H9 (cell line): ENCODE data around the gene KRT15. TPM values are rescaled to one million over a fixed set of nuclear protein-coding genes. Genes with fewer than 3 reads are reported as not detected.

Experiments used
- DNase-seq: peaks from one replicate; pipeline ENCODE4 v3.0.0-alpha.2; 2017
- H2AFZ ChIP-seq: one replicate; pipeline ENCODE4 v1.6.1; 2013; ENCODE audit warnings: mild to moderate bottlenecking, low read length, control low read depth, moderate library complexity
- H2AK5ac ChIP-seq: 2 replicates; pipeline ENCODE4 v1.6.1; 2013; ENCODE audit warnings: low read length, control low read depth, mixed read lengths; ENCODE audit not compliant: insufficient read length
- H2BK120ac ChIP-seq: one replicate; pipeline ENCODE4 v1.6.1; 2013; ENCODE audit warnings: low read depth, mild to moderate bottlenecking, low read length, control low read depth, inconsistent platforms; ENCODE audit not compliant: poor library complexity, severe bottlenecking
- H2BK12ac ChIP-seq: 2 replicates; pipeline ENCODE4 v1.6.1; 2013; ENCODE audit warnings: low read length, control low read depth, mixed read lengths, low read depth; ENCODE audit not compliant: insufficient read length
- H2BK15ac ChIP-seq: 2 replicates; pipeline ENCODE4 v1.6.1; 2013; ENCODE audit warnings: low read depth, low read length, control low read depth
- H2BK20ac ChIP-seq: one replicate; pipeline ENCODE4 v1.6.1; 2013; ENCODE audit warnings: low read depth, mild to moderate bottlenecking, low read length, control low read depth, inconsistent platforms; ENCODE audit not compliant: poor library complexity, severe bottlenecking
- H2BK5ac ChIP-seq: 2 replicates; pipeline ENCODE4 v1.6.1; 2013; ENCODE audit warnings: low read length, control low read depth, mixed read lengths; ENCODE audit not compliant: insufficient read length
- H3K14ac ChIP-seq: 2 replicates; pipeline ENCODE4 v1.6.1; 2013; ENCODE audit warnings: low read length, control low read depth; ENCODE audit not compliant: insufficient read depth
- H3K18ac ChIP-seq: 2 replicates; pipeline ENCODE4 v1.6.1; 2013; ENCODE audit warnings: low read depth, mild to moderate bottlenecking, mixed read lengths, low read length, control low read depth; ENCODE audit not compliant: insufficient read length
- H3K23ac ChIP-seq: 2 replicates; pipeline ENCODE4 v1.6.1; 2013; ENCODE audit warnings: low read length, control low read depth, mixed read lengths, low read depth; ENCODE audit not compliant: insufficient read length
- H3K23me2 ChIP-seq: 2 replicates; pipeline ENCODE4 v1.6.1; 2013; ENCODE audit warnings: low read depth, mild to moderate bottlenecking, mixed read lengths, low read length, control low read depth; ENCODE audit not compliant: insufficient read length, poor library complexity, severe bottlenecking
- H3K27ac ChIP-seq: 2 replicates; pipeline ENCODE4 v1.5.1; 2013; ENCODE audit warnings: low read length, control low read depth, mixed read lengths, low read depth; ENCODE audit not compliant: insufficient read length
- H3K27me3 ChIP-seq: 2 replicates; pipeline ENCODE4 v1.6.1; 2013; ENCODE audit warnings: low read length, control low read depth, inconsistent platforms; ENCODE audit not compliant: insufficient read depth
- H3K4ac ChIP-seq: 2 replicates; pipeline ENCODE4 v1.6.1; 2013; ENCODE audit warnings: low read depth, mild to moderate bottlenecking, control low read depth, inconsistent platforms, low read length, moderate library complexity
- H3K4me1 ChIP-seq: 2 replicates; pipeline ENCODE4 v1.6.1; 2013; ENCODE audit warnings: low read length, control low read depth, inconsistent platforms; ENCODE audit not compliant: insufficient read depth
- H3K4me2 ChIP-seq: 2 replicates; pipeline ENCODE4 v1.6.1; 2013; ENCODE audit warnings: low read length, control low read depth, mixed read lengths; ENCODE audit not compliant: insufficient read length, insufficient read depth
- H3K56ac ChIP-seq: 2 replicates; pipeline ENCODE4 v1.6.1; 2013; ENCODE audit warnings: low read depth, mild to moderate bottlenecking, mixed read lengths, low read length, control low read depth; ENCODE audit not compliant: insufficient read length
- H3K79me1 ChIP-seq: 2 replicates; pipeline ENCODE4 v1.6.1; 2013; ENCODE audit warnings: low read depth, mild to moderate bottlenecking, moderate library complexity, low read length, control low read depth, inconsistent platforms; ENCODE audit not compliant: insufficient read depth, poor library complexity, severe bottlenecking
- H3K79me2 ChIP-seq: 2 replicates; pipeline ENCODE4 v1.6.1; 2013; ENCODE audit warnings: low read length, control low read depth, inconsistent platforms; ENCODE audit not compliant: insufficient read depth
- H3K9ac ChIP-seq: 2 replicates; pipeline ENCODE4 v1.6.1; 2013; ENCODE audit warnings: low read length, control low read depth, mixed read lengths; ENCODE audit not compliant: insufficient read length; ENCODE audit errors: extremely low read depth
- H3K9me3 ChIP-seq: one replicate; pipeline ENCODE4 v1.6.1; 2013; ENCODE audit warnings: low read depth, low read length, inconsistent platforms; ENCODE audit not compliant: control insufficient read depth
- H3T11ph ChIP-seq: one replicate; pipeline ENCODE4 v1.6.1; 2013; ENCODE audit warnings: mild to moderate bottlenecking, low read length, control low read depth, inconsistent platforms
- H4K20me1 ChIP-seq: one replicate; pipeline ENCODE4 v1.6.1; 2013; ENCODE audit not compliant: control insufficient read depth, insufficient read length, insufficient read depth
- H4K5ac ChIP-seq: 2 replicates; pipeline ENCODE4 v1.6.1; 2013; ENCODE audit warnings: low read depth, mild to moderate bottlenecking, mixed read lengths, low read length, control low read depth; ENCODE audit not compliant: insufficient read length
- H4K8ac ChIP-seq: replicated peaks from 2 replicates; pipeline ENCODE4 v1.6.1; 2013; ENCODE audit warnings: low read length, control low read depth, mixed read lengths, low read depth; ENCODE audit not compliant: insufficient read length
- H4K91ac ChIP-seq: 2 replicates; pipeline ENCODE4 v1.6.1; 2013; ENCODE audit warnings: low read depth, mild to moderate bottlenecking, moderate library complexity, mixed read lengths, low read length, control low read depth; ENCODE audit not compliant: insufficient read length
- H3K27ac Mint-ChIP-seq, 3 experiments: 2 replicates in 2 of 3; 3 replicates in 1 of 3; pipeline ENCODE4 v1.8.0; 2020 to 2021; ENCODE audit warnings: mixed read lengths in 3 of 3, mild to moderate bottlenecking in 1 of 3, moderate library complexity in 1 of 3
- H3K27me3 Mint-ChIP-seq: 2 replicates; pipeline ENCODE4 v1.8.0; 2021; ENCODE audit warnings: low read depth, mild to moderate bottlenecking, moderate library complexity, mixed read lengths
- H3K36me3 Mint-ChIP-seq, 3 experiments: 2 replicates in 2 of 3; 3 replicates in 1 of 3; pipeline ENCODE4 v1.8.0; 2020 to 2021; ENCODE audit warnings: low read depth in 3 of 3, mixed read lengths in 3 of 3; ENCODE audit not compliant: insufficient read depth in 1 of 3
- H3K4me1 Mint-ChIP-seq, 2 experiments: 2 replicates each; pipeline ENCODE4 v1.8.0; 2020; ENCODE audit warnings: mixed read lengths in 2 of 2
- H3K4me3 Mint-ChIP-seq, 2 experiments: 2 replicates in 1 of 2; 3 replicates in 1 of 2; pipeline ENCODE4 v1.8.0; 2020 to 2021; ENCODE audit warnings: mild to moderate bottlenecking in 2 of 2, mixed read lengths in 2 of 2, moderate library complexity in 1 of 2
- H3K9me3 Mint-ChIP-seq, 2 experiments: 2 replicates in 1 of 2; 3 replicates in 1 of 2; pipeline ENCODE4 v1.8.0; 2020; ENCODE audit warnings: mild to moderate bottlenecking in 2 of 2, mixed read lengths in 2 of 2, moderate library complexity in 1 of 2
- CTCF ChIP-seq: fragments of 200-600 bp; sonication (generic); conservative IDR thresholded peaks from 3 replicates; pipeline ENCODE4 v1.8.0; 2021; ENCODE audit warnings: antibody characterized with exemption, mild to moderate bottlenecking
- WGBS: extraction: QIAGEN DNeasy Blood & Tissue Kit; methylation state at CpG from one replicate; pipeline ENCODE4 v1.1.7; 2013; ENCODE audit warnings: missing lambda C conversion rate, low lambda C conversion rate, mixed read lengths; ENCODE audit not compliant: insufficient read length; ENCODE audit errors: extremely low coverage; 5-methylcytosine and 5-hydroxymethylcytosine counted together
- total RNA-seq: library from RNA; stranded (reverse); gene quantifications from 2 replicates; pipeline ENCODE4 v1.2.1, GENCODE V29; 2021

Gene KRT15
- total RNA-seq, 1 experiment from 2014 or later, result 0.87 TPM

- Histone ChIP-seq H4K91ac (no peak overlapping the region), H4K20me1 (no peaks in the 10 kb centered on the region), H2AK5ac (no peak overlapping the region), H3K27me3 (no peaks in the 10 kb centered on the region), H3K79me2 (no peaks in the 10 kb centered on the region), H4K5ac (no peak overlapping the region), H3K56ac (no peak overlapping the region), H2BK20ac (no peak overlapping the region), H2BK15ac (no peak overlapping the region), H2BK12ac (no peak overlapping the region), H3K18ac (no peak overlapping the region), H3T11ph (no peak overlapping the region), H3K4me1 (peaks cover 2% of the 10 kb centered on the region; the same call in 1 of the 2 replicates), H2BK5ac (no peak overlapping the region), H3K4me2 (no peak overlapping the region), H3K9me3 (no peaks in the 10 kb centered on the region), H3K23me2 (peaks cover 3% of the 10 kb centered on the region), H3K4ac (no peak overlapping the region), H4K8ac (no peak overlapping the region), H2BK120ac (no peak overlapping the region), H3K23ac (no peak overlapping the region), H3K27ac (no peak overlapping the region), H3K9ac (no peak overlapping the region), H2AFZ (no peak overlapping the region), H3K79me1 (no peaks in the 10 kb centered on the region), H3K14ac (no peak overlapping the region)
- no peak for DNase-seq
- Mint-ChIP-seq H3K27me3 (peaks cover 26% of the 10 kb centered on the region), H3K27ac (no peak overlapping the region), H3K4me1 (peaks cover 40 to 53% of the 10 kb centered on the region in 2 experiments), H3K9me3 (no peaks in the 10 kb centered on the region; a peak in 1 of 5 replicates), H3K36me3 (no peaks in the 10 kb centered on the region), H3K4me3 (no peak overlapping the region)
- TF ChIP-seq CTCF, result no peak
- no CpG with 5 or more reads among the region's 7 CpGs for WGBS
These were observed 14.9 kb upstream of the KRT15 start for GRCh38 chr17:41533613-41534012.
